ENCODE data around the gene CDC42SE1. TPM values are rescaled to one million over a fixed set of nuclear protein-coding genes. Genes with fewer than 3 reads are reported as not detected.

Gene CDC42SE1
- total RNA-seq, 4 donors from 2014 or later, result 41.1 to 58.2 (median 49.6) TPM

DNA sequence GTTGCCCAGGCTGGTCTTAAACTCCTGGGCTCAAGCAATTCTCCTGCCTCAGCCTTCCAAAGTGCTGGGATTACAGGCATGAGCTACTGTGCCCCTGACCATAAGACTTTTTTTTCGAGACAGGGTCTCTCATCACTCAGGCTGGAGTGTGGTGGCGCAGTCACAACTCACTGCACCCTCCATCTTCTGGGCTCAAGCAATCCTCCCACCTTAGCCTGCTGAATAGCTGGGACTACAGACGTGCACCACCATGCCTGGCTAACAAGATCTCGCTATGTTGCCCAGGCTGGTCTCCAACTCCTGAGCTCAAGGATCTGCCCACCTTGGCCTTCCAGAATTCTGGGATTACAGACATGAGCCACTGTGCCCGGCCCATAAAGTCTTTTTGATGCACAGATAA is 10.0 kb downstream of the CDC42SE1 start:
- peaks cover 19 to 32% (median 27%) of the 10 kb centered on the region in 4 donors for H3K4me1 ChIP-seq
- no peak overlapping the region for H3K4me3 ChIP-seq
- WGBS, result 94% methylated on average over 5 of the region's 5 CpGs
- H3K27ac ChIP-seq (replicated peaks in 1 of 4), result peak overlapping the region in 1 of 4 donors; percentile 91
- intact Hi-C loops (cut with DNase I), result no loop called here
- no peak for DNase-seq (ENCODE audit: extremely low spot score)
- no peaks in the 10 kb centered on the region for H3K27me3 ChIP-seq
- H3K9me3 ChIP-seq, result no peaks in the 10 kb centered on the region
- H3K36me3 ChIP-seq, result peaks cover 25 to 32% (median 31%) of the 10 kb centered on the region in 4 donors
- TF ChIP-seq POLR2AphosphoS5 (IDR thresholded peaks at IDR 0.05) (peak in 1 of 2 donors; percentile 21), POLR2A (IDR thresholded peaks at IDR 0.05; ENCODE audit: low read depth) (no peak)

DNA sequence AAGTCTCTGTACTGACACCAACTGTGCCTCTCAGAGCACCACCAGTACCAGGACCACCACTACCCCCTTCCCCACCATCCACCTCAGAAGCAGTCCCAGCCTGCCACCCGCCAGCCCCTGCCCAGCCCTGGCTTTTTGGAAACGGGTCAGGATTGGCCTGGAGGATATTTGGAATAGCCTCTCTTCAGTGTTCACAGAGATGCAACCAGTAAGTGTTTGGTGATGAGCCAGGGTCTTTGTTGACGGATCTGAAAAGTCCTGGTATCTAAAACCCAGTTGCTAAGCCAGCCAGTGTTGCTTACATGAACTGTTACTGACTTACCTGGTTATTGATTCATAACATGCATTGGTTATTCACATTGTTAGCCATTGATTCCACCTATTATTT is 10.8 kb downstream of the CDC42SE1 start:
- no peak for DNase-seq (ENCODE audit: extremely low spot score)
- Histone ChIP-seq H3K27ac (replicated peaks in 1 of 4) (peak overlapping the region; percentile 84 to 94 (median 88)), H3K36me3 (peaks cover 16 to 24% (median 24%) of the 10 kb centered on the region in 4 donors), H3K27me3 (no peaks in the 10 kb centered on the region), H3K4me1 (peaks cover 19 to 32% (median 27%) of the 10 kb centered on the region in 4 donors), H3K9me3 (no peaks in the 10 kb centered on the region), H3K4me3 (peak overlapping the region; percentile 65 to 80 (median 74))
- 15% methylated on average over 3 of the region's 3 CpGs for WGBS
- TF ChIP-seq EP300 (IDR thresholded peaks at IDR 0.05) (no peak), POLR2AphosphoS5 (IDR thresholded peaks at IDR 0.05) (peak in 1 of 2 donors; percentile 18)
- TF ChIP-seq, protein P1, sequence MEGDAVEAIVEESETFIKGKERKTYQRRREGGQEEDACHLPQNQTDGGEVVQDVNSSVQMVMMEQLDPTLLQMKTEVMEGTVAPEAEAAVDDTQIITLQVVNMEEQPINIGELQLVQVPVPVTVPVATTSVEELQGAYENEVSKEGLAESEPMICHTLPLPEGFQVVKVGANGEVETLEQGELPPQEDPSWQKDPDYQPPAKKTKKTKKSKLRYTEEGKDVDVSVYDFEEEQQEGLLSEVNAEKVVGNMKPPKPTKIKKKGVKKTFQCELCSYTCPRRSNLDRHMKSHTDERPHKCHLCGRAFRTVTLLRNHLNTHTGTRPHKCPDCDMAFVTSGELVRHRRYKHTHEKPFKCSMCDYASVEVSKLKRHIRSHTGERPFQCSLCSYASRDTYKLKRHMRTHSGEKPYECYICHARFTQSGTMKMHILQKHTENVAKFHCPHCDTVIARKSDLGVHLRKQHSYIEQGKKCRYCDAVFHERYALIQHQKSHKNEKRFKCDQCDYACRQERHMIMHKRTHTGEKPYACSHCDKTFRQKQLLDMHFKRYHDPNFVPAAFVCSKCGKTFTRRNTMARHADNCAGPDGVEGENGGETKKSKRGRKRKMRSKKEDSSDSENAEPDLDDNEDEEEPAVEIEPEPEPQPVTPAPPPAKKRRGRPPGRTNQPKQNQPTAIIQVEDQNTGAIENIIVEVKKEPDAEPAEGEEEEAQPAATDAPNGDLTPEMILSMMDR (IDR thresholded peaks at IDR 0.05), result peak in 2 of 3 experiments; percentile 44 to 53
- intact Hi-C loops (cut with DNase I), result no loop called here

DNA sequence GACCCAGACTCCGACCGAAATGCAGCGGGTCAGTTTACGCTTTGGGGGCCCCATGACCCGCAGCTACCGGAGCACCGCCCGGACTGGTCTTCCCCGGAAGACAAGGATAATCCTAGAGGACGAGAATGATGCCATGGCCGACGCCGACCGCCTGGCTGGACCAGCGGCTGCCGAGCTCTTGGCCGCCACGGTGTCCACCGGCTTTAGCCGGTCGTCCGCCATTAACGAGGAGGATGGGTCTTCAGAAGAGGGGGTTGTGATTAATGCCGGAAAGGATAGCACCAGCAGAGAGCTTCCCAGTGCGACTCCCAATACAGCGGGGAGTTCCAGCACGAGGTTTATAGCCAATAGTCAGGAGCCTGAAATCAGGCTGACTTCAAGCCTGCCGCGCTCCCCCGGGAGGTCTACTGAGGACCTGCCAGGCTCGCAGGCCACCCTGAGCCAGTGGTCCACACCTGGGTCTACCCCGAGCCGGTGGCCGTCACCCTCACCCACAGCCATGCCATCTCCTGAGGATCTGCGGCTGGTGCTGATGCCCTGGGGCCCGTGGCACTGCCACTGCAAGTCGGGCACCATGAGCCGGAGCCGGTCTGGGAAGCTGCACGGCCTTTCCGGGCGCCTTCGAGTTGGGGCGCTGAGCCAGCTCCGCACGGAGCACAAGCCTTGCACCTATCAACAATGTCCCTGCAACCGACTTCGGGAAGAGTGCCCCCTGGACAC is 11.3 kb downstream of the CDC42SE1 start:
- H3K27me3 ChIP-seq, result no peaks in the 10 kb centered on the region
- intact Hi-C loops (cut with DNase I), result no loop called here
- peaks cover 11 to 23% (median 18%) of the 10 kb centered on the region in 4 donors for H3K36me3 ChIP-seq
- H3K27ac ChIP-seq (replicated peaks in 1 of 4), result peak overlapping the region; percentile 84 to 94 (median 88)
- H3K4me3 ChIP-seq, result peak overlapping the region; percentile 65 to 80 (median 74)
- H3K4me1 ChIP-seq, result peaks cover 19 to 32% (median 27%) of the 10 kb centered on the region in 4 donors
- no peaks in the 10 kb centered on the region for H3K9me3 ChIP-seq
- TF ChIP-seq EP300 (IDR thresholded peaks at IDR 0.05) (no peak), POLR2AphosphoS5 (IDR thresholded peaks at IDR 0.05) (peak; percentile 48 to 51), POLR2A (IDR thresholded peaks at IDR 0.05; ENCODE audit: low read depth) (no peak)
- TF ChIP-seq, protein P1 (IDR thresholded peaks at IDR 0.05), result peak in 1 of 3 experiments; percentile 52
- 0% methylated on average over 3 of the region's 48 CpGs for WGBS
- DNase-seq (ENCODE audit: extremely low spot score), result no peak

DNA sequence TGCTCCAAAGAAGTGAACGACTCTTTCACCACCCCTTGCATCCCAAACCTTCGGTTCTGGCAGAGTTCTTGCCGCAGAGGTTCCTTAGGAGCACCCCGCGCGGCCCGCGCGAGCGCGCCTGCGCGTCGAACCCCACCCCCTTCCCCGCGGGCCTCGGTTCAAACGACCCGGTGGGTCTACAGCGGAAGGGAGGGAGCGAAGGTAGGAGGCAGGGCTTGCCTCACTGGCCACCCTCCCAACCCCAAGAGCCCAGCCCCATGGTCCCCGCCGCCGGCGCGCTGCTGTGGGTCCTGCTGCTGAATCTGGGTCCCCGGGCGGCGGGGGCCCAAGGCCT is 11.9 kb downstream of the CDC42SE1 start, which contains the start of gene C1orf56:
Gene C1orf56 (plus strand): TSS at position 161 of the 334 bp plus-strand sequence. CDS start 97 bp downstream, at position 258.
- peak; percentile 92 for DNase-seq (ENCODE audit: extremely low spot score)
- TF ChIP-seq, protein P1 (IDR thresholded peaks at IDR 0.05), result no peak
- TF ChIP-seq POLR2A (IDR thresholded peaks at IDR 0.05; ENCODE audit: low read depth) (peak; percentile 33), EP300 (IDR thresholded peaks at IDR 0.05) (no peak), POLR2AphosphoS5 (IDR thresholded peaks at IDR 0.05) (peak; percentile 86 to 88)
- Histone ChIP-seq H3K4me1 (peaks cover 19 to 32% (median 27%) of the 10 kb centered on the region in 4 donors), H3K4me3 (peak within 1 kb of the TSS; percentile 65 to 80 (median 74)), H3K9me3 (no peaks in the 10 kb centered on the region), H3K27ac (replicated peaks in 1 of 4) (peak within 1 kb of the TSS; percentile 84 to 94 (median 88)), H3K27me3 (no peaks in the 10 kb centered on the region), H3K36me3 (peaks cover 6 to 18% (median 13%) of the 10 kb centered on the region in 4 donors)
- intact Hi-C loops (cut with DNase I), result no loop called here
- 0% methylated on average over 3 of the region's 29 CpGs for WGBS

DNA sequence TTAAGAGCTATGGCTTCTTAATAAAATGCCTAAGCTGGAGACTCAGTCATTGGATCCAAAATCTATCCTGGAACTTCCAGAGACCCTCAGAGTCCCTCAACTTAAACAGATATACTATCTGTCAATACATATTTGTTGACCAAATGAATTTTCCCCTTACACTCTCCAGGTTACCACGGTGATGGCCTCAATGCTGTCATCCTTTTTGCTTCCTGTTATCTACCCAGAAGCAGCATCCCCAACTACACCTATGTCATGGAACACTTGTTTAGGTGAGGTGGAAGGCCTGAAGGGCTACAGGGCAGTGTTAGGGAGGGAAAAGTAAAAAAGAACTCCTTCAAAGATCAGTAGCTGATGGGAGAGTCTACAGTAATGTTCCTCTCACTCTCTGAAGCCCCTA is 16.3 kb downstream of the CDC42SE1 start:
- Histone ChIP-seq H3K4me3 (no peak overlapping the region), H3K27me3 (no peaks in the 10 kb centered on the region), H3K4me1 (peaks cover 7 to 13% (median 10%) of the 10 kb centered on the region in 4 donors), H3K9me3 (no peaks in the 10 kb centered on the region), H3K27ac (replicated peaks in 1 of 4) (no peak overlapping the region), H3K36me3 (peaks cover 0 to 6% (median 0%) of the 10 kb centered on the region in 4 donors)
- intact Hi-C loops (cut with DNase I), result no loop called here
- TF ChIP-seq, protein P1 (IDR thresholded peaks at IDR 0.05), result no peak
- TF ChIP-seq EP300 (IDR thresholded peaks at IDR 0.05) (no peak), POLR2A (IDR thresholded peaks at IDR 0.05; ENCODE audit: low read depth) (no peak), POLR2AphosphoS5 (IDR thresholded peaks at IDR 0.05) (no peak)
- DNase-seq (ENCODE audit: extremely low spot score), result no peak
- WGBS, result 100% methylated on average over 1 of the region's 1 CpG

Data from esophagus muscularis mucosa (tissue), 4 donors.